NCI-H748 (cell line): ENCODE results near the gene CRADD.
"Not testable (repeated sequence)": the region's sequence is repeated elsewhere in the genome, so short reads cannot be mapped to it uniquely, and the experiment has no call there.

Experiments used
- DNase-seq: peaks from one replicate; lab custom pipeline; 2025; ENCODE audit not compliant: unreplicated experiment; lab: John Stamatoyannopoulos, UW

The CRADD gene

DNA sequence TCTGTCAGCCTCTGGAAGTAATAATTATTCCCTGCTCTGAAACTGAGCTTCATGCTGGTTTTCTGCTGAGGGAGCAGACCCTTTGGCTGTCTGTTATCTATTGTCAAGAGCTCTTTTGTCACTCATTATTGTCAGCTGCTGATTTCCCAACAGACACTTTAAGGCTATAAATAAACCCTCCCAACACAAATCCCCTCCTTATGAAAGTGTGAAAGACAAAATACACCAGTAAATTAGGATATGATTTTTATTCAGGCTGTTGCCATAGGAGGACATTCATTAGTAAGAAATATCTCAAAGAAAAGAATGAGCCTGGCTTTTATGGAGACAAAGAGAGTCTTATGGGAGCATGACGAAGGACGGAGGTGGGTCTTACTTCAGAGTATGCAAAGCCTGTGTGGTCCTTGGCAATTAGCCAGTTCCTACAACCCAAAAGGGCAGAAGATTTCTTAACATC lies 180.8 kb downstream of the CRADD start:
- DNase-seq, result peak; percentile 79

DNA sequence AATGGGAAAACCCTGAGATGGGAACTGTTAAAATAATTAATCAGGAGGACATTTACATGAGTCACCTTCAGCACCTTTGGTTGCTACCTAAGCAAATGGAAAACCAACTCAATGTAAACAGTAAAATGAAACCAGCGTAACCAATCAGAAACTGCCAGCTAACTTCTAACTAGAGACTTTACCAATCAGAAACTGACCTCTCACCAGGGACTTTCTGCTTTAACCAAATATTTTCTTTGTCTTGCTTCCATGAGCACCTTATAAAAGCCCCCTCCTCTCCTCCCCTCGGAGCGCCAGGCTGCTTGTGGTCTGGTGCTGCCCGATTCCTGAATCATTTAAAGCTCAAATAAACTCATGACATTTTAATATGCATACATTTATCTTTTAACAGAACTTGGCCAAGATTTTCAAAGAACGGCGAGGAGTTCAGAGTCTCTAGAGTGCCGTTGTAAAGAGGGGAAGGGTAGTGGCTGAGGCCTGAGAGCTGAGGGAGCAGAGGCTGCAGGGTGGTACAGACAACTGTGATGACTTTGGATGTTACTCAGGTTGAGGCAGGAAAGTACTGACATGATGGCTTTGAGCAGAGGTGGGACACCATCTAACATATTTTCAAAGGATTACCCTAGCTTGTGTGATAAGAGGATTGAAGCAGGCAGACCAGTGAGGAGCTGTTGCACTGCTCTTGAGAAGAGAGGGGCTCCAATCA lies 183.6 kb downstream of the CRADD start:
- DNase-seq, result no peak

DNA sequence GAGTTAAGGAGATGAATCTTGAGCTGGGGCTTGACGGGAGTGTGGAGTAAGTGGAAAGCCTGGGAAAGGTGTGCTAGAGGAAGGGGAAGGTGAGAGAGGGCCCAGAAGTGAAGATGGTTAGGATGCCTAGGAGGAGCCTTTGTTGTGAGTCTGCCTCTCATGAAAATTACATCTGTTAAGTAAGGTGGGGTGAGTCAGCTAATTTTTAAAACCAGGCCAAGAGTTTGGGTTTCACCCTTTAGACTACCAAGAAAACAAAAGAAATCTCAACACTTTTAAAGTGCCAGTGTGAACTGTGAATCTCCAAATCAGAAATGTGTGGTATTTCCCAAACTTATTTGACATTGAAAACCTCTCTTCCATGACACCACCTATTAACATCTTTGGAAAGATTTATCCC lies 185.2 kb downstream of the CRADD start:
- DNase-seq, result no peak

GRCh38 chr12:93865751-93866150 lies 188.6 kb downstream of the CRADD start:
- DNase-seq, result no peak

GRCh38 chr12:93868771-93869170 lies 191.6 kb downstream of the CRADD start:
- DNase-seq, result no peak

DNA sequence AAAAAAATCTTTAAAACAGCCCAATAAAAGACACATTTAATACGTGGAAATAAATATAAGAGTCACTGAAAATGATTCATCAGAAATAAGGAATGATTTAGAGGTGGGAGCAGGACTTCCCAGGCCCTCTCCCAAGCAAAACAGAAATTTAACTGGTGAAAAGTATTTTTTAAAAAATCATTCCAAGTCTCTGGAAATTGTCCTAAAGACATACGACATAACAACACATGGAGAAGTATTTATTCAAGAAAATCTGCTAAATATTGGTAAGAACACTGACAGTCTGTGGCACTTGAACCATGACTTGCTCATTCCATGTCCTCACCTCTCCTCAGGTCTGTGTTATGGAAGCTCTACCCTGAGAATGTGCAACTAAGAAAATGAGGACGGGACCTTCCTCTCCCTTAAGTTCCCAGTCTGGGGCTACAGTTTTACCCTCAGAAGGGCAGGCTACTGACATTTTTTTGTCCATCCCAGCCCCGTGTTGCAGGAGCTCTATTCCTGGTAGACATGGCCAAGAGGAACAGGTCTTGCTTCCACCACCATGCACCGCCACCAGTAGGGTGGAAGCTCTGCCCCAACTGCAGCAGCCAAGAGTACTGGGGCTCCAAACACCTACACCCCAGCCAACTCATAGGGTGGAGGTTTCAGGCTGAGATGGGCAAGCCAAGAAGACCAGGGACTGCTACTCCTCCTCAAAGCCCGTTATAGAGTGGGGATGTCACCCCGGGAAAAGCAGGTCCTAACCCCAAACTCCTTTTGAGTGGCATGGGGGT lies 193.0 kb downstream of the CRADD start:
- DNase-seq, result no peak

DNA sequence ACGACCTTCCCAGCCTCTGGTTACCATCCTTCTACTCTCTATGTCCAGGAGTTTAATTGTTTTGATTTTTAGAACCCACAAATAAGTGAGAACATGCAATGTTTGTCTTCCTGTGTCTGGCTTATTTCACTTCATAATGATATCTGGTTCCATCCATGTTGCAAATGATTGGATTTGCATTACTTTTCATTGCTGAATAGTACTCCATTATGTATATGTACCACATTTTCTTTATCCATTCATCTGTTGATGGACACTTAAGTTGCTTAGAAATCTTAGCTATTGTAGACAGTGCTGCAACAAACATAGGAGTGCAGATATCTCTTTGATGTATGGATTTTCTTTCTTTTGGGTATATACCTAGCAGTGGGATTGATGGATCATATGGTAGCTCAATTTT lies 194.4 kb downstream of the CRADD start:
- DNase-seq, result not testable (repeated sequence)

GRCh38 chr12:93873561-93873960 lies 196.4 kb downstream of the CRADD start:
- DNase-seq, result no peak

- DNase-seq, result no peak
Observed at GRCh38 chr12:93875157-93875556, 198.0 kb downstream of the CRADD start.

DNA sequence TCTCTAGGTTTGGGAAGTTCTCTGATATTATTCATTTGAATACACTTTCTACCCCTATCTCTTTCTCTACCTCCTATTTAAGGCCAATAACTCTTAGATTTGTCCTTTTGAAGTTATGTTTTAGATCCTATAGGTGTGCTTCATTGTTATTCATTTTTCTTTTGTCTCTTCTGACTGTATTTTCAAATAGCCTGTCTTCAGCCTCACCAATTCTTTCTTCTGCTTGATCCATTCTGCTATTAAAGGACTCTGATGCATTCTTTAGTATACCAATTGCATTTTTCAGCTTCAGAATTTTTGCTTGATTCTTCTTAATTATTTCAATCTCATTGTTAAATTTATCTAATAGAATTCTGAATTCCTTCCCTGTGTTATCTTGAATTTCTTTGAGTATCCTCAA lies 199.2 kb downstream of the CRADD start:
- no peak for DNase-seq

DNA sequence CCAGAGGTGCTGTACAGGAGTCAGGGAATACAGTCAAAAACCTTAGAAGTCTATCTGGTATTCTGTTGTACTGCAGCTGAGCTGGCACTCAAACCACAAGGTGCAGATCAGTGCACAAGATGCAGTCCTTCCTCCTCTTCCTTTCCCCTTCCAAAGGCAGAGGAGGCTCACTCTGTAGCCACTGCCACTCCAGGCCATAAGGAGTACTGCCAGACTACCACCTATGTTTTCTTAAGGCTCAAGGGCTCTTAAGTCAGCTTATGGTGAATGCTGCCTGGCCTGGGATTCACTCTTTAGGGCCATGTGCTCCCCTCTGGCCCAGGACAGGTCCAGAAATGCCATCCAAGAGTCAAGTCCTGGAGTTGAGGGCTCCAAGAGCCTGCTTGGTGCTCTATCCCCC lies 200.3 kb downstream of the CRADD start:
- DNase-seq, result no peak

GRCh38 chr12:93879476-93880421 lies 202.6 kb downstream of the CRADD start:
- DNase-seq, result no peak

DNA sequence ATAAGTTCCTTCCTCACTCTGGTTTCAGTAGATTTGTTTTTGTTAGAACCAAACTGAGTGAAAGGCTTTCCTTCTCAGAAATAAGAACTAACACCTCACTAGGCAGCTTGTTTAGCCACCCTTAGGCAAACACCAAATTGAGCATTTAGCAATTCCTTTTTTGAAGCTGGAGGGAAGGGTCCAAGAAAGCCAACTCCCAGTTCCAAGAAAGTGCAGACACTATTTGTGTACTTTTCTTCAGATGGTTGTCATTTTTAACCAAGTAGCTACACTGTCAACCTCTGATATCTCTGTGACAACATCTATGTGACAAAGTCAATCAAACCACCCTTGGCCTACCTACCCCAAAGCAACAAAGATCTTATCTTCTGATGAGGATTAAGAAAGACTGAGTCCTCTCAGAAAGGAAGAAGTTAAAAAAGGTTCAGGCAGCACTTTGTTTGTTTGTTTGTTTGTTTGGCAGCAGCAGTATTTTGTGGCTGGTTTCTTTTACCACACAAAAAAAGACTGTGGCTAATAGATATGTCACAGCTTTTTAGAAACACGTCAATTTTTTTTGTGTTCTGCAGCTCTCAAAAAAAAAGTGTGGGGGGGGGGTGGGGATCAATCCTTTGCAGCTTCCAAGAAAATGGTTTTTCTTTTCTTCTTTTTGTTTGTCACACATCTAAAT lies 203.8 kb downstream of the CRADD start:
- no peak for DNase-seq

DNA sequence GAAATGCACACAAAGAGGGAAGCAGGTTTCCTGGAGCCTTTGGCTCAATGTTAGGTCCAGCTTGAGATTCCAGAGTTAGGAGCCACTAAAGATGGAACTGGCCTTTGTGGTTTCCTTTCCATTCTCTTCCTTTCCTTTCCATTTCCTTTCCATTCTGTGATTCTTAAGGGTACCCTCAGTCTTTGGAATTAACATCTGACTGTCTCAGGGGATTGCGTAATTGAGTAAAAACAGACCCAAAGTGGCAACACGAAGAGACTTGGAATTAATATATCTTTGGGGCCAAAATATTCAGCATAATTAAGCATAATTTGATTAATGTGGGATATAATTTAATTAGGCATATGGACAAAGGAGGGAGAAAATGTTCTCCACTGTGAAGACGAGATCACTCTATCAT lies 205.6 kb downstream of the CRADD start:
- no peak for DNase-seq

DNA sequence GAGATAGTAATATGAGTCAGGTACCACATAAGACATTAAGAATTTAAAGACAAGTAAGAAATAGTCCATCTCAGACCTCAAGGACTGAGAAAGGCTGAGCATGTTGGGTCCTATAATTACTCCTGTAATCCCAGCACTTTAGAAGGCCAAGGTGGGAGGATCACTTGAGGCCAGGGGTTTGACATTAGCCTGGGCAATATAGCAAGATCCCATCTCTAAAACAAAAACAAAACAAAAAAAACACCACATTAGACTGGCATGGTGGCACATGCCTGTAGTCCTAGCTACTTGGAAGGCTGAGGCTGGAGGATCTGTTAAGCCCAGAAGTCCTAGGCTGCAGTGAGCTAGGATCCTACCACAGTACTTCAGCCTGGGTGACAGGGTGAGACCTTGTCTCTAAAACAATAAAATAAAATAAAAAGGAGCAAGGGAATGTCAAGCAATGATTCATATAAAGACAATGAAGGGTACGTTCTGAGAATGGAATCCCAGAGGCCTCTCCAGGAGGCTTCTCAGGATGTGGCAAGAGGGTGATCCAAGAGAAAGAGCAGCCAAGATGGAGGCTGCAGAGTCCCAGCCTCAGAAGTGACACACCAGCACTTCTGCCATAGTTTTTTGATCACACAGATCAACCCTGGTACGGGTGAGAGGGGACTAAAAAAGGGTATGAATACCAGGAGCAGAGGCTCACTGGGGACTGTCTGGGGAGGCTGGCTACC lies 206.4 kb downstream of the CRADD start:
- no peak for DNase-seq

GRCh38 chr12:93884794-93885460 lies 207.8 kb downstream of the CRADD start:
- DNase-seq, result no peak

DNA sequence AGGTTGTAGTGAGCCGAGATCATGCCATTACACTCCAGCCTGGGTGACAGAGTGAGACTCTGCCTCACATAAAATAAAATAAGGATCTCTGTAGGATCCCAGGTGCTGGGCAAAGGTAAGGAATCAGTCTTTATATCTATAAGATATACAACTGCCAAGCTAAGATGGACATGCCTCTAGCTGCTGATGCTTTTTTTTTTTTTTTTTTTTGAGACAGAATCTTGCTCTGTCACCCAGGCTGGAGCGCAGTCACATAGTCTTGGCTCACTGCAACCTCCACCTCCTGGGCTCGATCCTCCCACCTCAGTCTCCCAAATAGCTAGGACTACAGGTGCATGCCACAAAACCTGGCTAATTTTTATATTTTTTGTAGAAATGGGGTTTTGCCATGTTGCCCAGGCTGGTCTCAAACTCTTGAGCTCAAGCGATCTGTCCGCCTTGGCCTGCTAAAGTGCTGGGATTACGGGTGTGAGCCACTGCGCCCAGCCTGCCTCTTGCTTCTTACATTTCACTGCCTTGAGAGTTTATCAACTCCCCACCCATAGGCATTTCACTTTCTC lies 208.9 kb downstream of the CRADD start:
- DNase-seq, result not testable (repeated sequence)

DNA sequence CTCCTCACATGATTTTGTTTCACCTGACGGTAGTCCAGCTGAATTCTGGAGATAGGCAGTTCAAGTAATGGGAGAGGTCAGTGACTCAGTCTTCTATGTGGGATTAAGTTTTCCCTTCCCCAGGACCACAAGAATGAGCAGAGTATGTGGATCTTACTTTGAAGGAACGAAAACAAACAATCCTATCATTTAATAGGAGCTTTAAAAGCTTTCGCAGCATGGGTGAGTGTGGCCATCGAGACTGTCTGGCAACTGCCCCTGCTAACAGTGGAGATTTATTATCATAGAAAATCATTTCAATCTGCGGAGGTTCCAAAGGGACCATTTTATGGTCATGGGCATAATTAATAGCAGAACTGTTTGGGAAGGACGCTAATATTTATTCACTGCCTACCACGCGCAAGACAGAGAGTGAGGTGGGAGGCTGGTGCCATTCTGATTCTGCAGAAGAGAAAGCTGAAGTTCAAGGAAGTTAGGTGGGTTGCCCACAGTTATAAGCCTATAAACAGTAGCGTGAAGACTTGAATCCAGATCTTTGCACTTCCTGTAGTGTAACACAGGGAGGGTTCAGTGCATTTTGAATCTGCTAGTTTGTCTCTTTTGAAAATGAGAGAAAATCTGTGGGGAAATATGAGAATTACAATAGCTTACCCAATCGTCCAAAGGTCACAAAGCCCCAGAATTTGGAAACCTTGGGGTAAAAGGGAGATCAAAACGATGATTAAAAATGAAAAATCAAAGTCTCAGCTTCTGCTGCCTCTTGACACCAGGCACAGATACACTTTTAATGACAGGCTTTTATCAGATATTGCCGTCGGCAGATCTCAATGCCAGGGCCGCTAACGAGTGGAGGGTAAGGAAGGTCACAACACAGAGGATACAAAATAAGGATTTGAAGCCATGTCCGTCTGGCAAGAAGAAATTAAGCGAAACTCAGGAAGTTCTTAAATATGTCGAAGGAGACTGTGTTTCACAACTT lies 209.6 kb downstream of the CRADD start:
- no peak for DNase-seq
